ENCODE data around the gene ZNF431.

Gene ZNF431

DNA sequence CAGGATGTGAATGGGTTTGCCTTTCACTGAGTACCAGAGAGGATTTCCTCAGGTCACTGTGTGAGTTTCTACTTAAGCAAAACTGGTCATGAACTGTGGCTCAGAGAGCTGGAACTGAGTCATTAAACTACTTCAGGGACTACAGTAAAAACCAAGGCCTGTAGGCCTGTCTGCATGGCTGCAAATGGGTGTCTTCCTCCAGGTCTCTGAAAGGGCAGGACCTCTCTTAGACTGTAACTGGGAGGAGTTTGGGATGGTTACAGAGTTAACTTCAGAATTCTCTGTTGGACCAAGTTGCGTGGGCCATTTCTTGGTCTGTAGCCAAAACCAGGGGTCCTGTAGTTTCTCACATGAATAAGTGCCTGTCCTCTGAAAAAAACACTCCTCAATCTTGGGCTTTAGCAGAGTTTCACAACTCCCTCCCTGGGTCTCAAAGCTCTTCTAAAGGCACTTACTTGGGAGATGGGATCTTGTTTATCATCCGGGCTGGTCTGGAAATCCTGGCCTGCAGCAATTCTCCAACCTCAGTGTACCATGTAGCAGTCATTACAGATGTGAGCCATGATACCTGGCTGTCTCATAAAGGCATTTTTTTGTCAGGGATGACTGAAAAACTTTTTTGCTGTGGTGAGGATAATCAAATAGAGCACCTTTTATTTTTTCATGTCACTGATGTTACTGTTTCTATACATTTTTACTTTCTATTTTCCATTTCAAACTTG, 40.2 kb upstream of the ZNF431 start:
- no peak overlapping the region for H3K4ac ChIP-seq (ENCODE audit: low read depth, low read length)
- no peaks in the 10 kb centered on the region for H3K27me3 ChIP-seq (ENCODE audit: insufficient read depth, low read length)
- H3K27ac ChIP-seq (ENCODE audit: low read depth, low read length) = peak overlapping the region; percentile 97
- peak overlapping the region; percentile 37 for H4K91ac ChIP-seq (ENCODE audit: low read depth, low read length)
- peak overlapping the region; percentile 60 for H4K8ac ChIP-seq (ENCODE audit: low read depth, low read length)
- H3K23ac ChIP-seq (ENCODE audit: low read length) = no peak overlapping the region
- no peak overlapping the region for H3K14ac ChIP-seq (ENCODE audit: low read length)
- H3K9ac ChIP-seq (ENCODE audit: low read length) = no peak overlapping the region
- H3K79me1 ChIP-seq (ENCODE audit: low read length) = peaks cover 2% of the 10 kb centered on the region
- H3K4me1 ChIP-seq (ENCODE audit: control insufficient read depth in 1 of 2, insufficient read depth in 2 of 2, low read length in 2 of 2) = peaks cover 3 to 7% of the 10 kb centered on the region in 2 experiments
- H2AFZ ChIP-seq (ENCODE audit: insufficient read depth, low read length, poor library complexity) = no peak overlapping the region
- H2BK5ac ChIP-seq (ENCODE audit: low read depth, low read length, poor library complexity) = peak overlapping the region; percentile 73
- H3K18ac ChIP-seq (ENCODE audit: low read length) = no peak overlapping the region
- H3K36me3 ChIP-seq (ENCODE audit: control insufficient read depth in 1 of 2, insufficient read depth in 2 of 2, low read length in 2 of 2) = peaks cover 19 to 33% of the 10 kb centered on the region in 2 experiments
- H3K79me2 ChIP-seq (ENCODE audit: control insufficient read depth, insufficient read depth, low read length, poor library complexity) = peaks cover 2% of the 10 kb centered on the region
- H2AK5ac ChIP-seq (ENCODE audit: low read length) = no peak overlapping the region
- H4K12ac ChIP-seq (ENCODE audit: low read depth, low read length) = no peak overlapping the region
- no peak overlapping the region for H3K4me2 ChIP-seq (ENCODE audit: low read length)
- H2BK12ac ChIP-seq (ENCODE audit: low read length) = no peak overlapping the region
- H2BK120ac ChIP-seq (ENCODE audit: insufficient read depth, low read length, poor library complexity) = peak overlapping the region; percentile 80
- WGBS (ENCODE audit: extremely low coverage, insufficient coverage, insufficient read length) = no CpG with 5 or more reads among the region's 2 CpGs
- H3K9me3 ChIP-seq (ENCODE audit: insufficient read depth, low read depth, low read length) = no peaks in the 10 kb centered on the region
- DNase-seq = peak; percentile 61 to 63
- no peak overlapping the region for H3K4me3 ChIP-seq (ENCODE audit: low read depth, low read length)

GRCh38 chr19:21109116-21109515, 32.7 kb upstream of the ZNF431 start:
- H3K9me3 ChIP-seq (ENCODE audit: insufficient read depth, low read depth, low read length) = peaks cover 1% of the 10 kb centered on the region
- H2BK120ac ChIP-seq (ENCODE audit: insufficient read depth, low read length, poor library complexity) = no peak overlapping the region
- no peaks in the 10 kb centered on the region for H3K79me1 ChIP-seq (ENCODE audit: low read length)
- peaks cover 22 to 24% of the 10 kb centered on the region in 2 experiments for H3K36me3 ChIP-seq (ENCODE audit: control insufficient read depth in 1 of 2, insufficient read depth in 2 of 2, low read length in 2 of 2)
- H3K27ac ChIP-seq (ENCODE audit: low read depth, low read length) = no peak overlapping the region
- no peak overlapping the region for H4K8ac ChIP-seq (ENCODE audit: low read depth, low read length)
- H3K18ac ChIP-seq (ENCODE audit: low read length) = no peak overlapping the region
- no peak overlapping the region for H3K4ac ChIP-seq (ENCODE audit: low read depth, low read length)
- H4K12ac ChIP-seq (ENCODE audit: low read depth, low read length) = no peak overlapping the region
- no peak overlapping the region for H3K4me3 ChIP-seq (ENCODE audit: low read depth, low read length)
- no peaks in the 10 kb centered on the region for H3K4me1 ChIP-seq (ENCODE audit: control insufficient read depth in 1 of 2, insufficient read depth in 2 of 2, low read length in 2 of 2)
- H2BK5ac ChIP-seq (ENCODE audit: low read depth, low read length, poor library complexity) = no peak overlapping the region
- DNase-seq = no peak
- no peaks in the 10 kb centered on the region for H3K27me3 ChIP-seq (ENCODE audit: insufficient read depth, low read length)
- H3K9ac ChIP-seq (ENCODE audit: low read length) = no peak overlapping the region
- H3K4me2 ChIP-seq (ENCODE audit: low read length) = no peak overlapping the region
- no peak overlapping the region for H3K23ac ChIP-seq (ENCODE audit: low read length)
- no peak overlapping the region for H2AFZ ChIP-seq (ENCODE audit: insufficient read depth, low read length, poor library complexity)
- H2AK5ac ChIP-seq (ENCODE audit: low read length) = no peak overlapping the region
- no peak overlapping the region for H3K14ac ChIP-seq (ENCODE audit: low read length)
- H3K79me2 ChIP-seq (ENCODE audit: control insufficient read depth, insufficient read depth, low read length, poor library complexity) = no peaks in the 10 kb centered on the region
- no peak overlapping the region for H4K91ac ChIP-seq (ENCODE audit: low read depth, low read length)
- no peak overlapping the region for H2BK12ac ChIP-seq (ENCODE audit: low read length)

DNA sequence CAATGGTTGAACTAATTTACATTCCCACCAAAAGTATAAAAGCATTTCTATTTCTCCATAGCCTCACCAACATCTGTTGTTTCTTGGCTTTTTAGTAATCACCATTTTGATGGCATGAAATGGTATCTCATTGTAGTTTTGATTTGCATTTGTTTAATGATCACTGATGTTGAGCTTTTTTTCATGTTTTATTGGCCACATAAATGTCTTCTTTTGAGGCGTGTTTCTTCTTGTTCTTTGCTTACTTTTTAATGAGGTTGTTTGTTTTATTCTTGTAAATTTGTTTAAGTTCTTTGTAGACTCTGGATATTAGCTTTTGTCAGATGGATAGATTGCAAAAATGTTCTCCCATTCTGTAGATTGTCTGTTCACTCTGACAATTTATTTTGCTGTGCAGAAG, 31.7 kb upstream of the ZNF431 start:
- H3K4me1 ChIP-seq (ENCODE audit: control insufficient read depth in 1 of 2, insufficient read depth in 2 of 2, low read length in 2 of 2) = no peaks in the 10 kb centered on the region
- H3K4me3 ChIP-seq (ENCODE audit: low read depth, low read length) = no peak overlapping the region
- peaks cover 15 to 19% of the 10 kb centered on the region in 2 experiments for H3K36me3 ChIP-seq (ENCODE audit: control insufficient read depth in 1 of 2, insufficient read depth in 2 of 2, low read length in 2 of 2)
- H2AFZ ChIP-seq (ENCODE audit: insufficient read depth, low read length, poor library complexity) = no peak overlapping the region
- no peak overlapping the region for H3K14ac ChIP-seq (ENCODE audit: low read length)
- H2AK5ac ChIP-seq (ENCODE audit: low read length) = no peak overlapping the region
- no peak overlapping the region for H2BK12ac ChIP-seq (ENCODE audit: low read length)
- H3K79me2 ChIP-seq (ENCODE audit: control insufficient read depth, insufficient read depth, low read length, poor library complexity) = no peaks in the 10 kb centered on the region
- WGBS (ENCODE audit: extremely low coverage, insufficient coverage, insufficient read length) = no CpG with 5 or more reads among the region's 1 CpG
- no peak overlapping the region for H4K8ac ChIP-seq (ENCODE audit: low read depth, low read length)
- no peak overlapping the region for H3K27ac ChIP-seq (ENCODE audit: low read depth, low read length)
- H2BK120ac ChIP-seq (ENCODE audit: insufficient read depth, low read length, poor library complexity) = no peak overlapping the region
- no peaks in the 10 kb centered on the region for H3K27me3 ChIP-seq (ENCODE audit: insufficient read depth, low read length)
- H3K18ac ChIP-seq (ENCODE audit: low read length) = no peak overlapping the region
- no peak overlapping the region for H3K9ac ChIP-seq (ENCODE audit: low read length)
- no peak overlapping the region for H3K23ac ChIP-seq (ENCODE audit: low read length)
- no peak overlapping the region for H4K12ac ChIP-seq (ENCODE audit: low read depth, low read length)
- H3K4ac ChIP-seq (ENCODE audit: low read depth, low read length) = no peak overlapping the region
- H3K79me1 ChIP-seq (ENCODE audit: low read length) = no peaks in the 10 kb centered on the region
- H3K9me3 ChIP-seq (ENCODE audit: insufficient read depth, low read depth, low read length) = peaks cover 1% of the 10 kb centered on the region
- no peak overlapping the region for H4K91ac ChIP-seq (ENCODE audit: low read depth, low read length)
- H2BK5ac ChIP-seq (ENCODE audit: low read depth, low read length, poor library complexity) = no peak overlapping the region
- DNase-seq = no peak
- no peak overlapping the region for H3K4me2 ChIP-seq (ENCODE audit: low read length)

GRCh38 chr19:21115430-21115829, 26.4 kb upstream of the ZNF431 start:
- no peak overlapping the region for H3K23ac ChIP-seq (ENCODE audit: low read length)
- peaks cover 10% of the 10 kb centered on the region in 2 experiments for H3K36me3 ChIP-seq (ENCODE audit: control insufficient read depth in 1 of 2, insufficient read depth in 2 of 2, low read length in 2 of 2)
- no peak overlapping the region for H3K18ac ChIP-seq (ENCODE audit: low read length)
- H2AFZ ChIP-seq (ENCODE audit: insufficient read depth, low read length, poor library complexity) = no peak overlapping the region
- H3K4me1 ChIP-seq (ENCODE audit: control insufficient read depth in 1 of 2, insufficient read depth in 2 of 2, low read length in 2 of 2) = no peaks in the 10 kb centered on the region
- H2BK5ac ChIP-seq (ENCODE audit: low read depth, low read length, poor library complexity) = no peak overlapping the region
- H4K8ac ChIP-seq (ENCODE audit: low read depth, low read length) = no peak overlapping the region
- H3K79me2 ChIP-seq (ENCODE audit: control insufficient read depth, insufficient read depth, low read length, poor library complexity) = no peaks in the 10 kb centered on the region
- H2BK12ac ChIP-seq (ENCODE audit: low read length) = no peak overlapping the region
- H2BK120ac ChIP-seq (ENCODE audit: insufficient read depth, low read length, poor library complexity) = no peak overlapping the region
- H3K27ac ChIP-seq (ENCODE audit: low read depth, low read length) = no peak overlapping the region
- no peak overlapping the region for H3K4me3 ChIP-seq (ENCODE audit: low read depth, low read length)
- no peak overlapping the region for H3K4me2 ChIP-seq (ENCODE audit: low read length)
- no peak overlapping the region for H4K12ac ChIP-seq (ENCODE audit: low read depth, low read length)
- H2AK5ac ChIP-seq (ENCODE audit: low read length) = no peak overlapping the region
- H3K14ac ChIP-seq (ENCODE audit: low read length) = no peak overlapping the region
- no peak overlapping the region for H3K4ac ChIP-seq (ENCODE audit: low read depth, low read length)
- no peak for DNase-seq
- peaks cover 1% of the 10 kb centered on the region for H3K9me3 ChIP-seq (ENCODE audit: insufficient read depth, low read depth, low read length)
- no peak overlapping the region for H4K91ac ChIP-seq (ENCODE audit: low read depth, low read length)
- no peaks in the 10 kb centered on the region for H3K79me1 ChIP-seq (ENCODE audit: low read length)
- H3K27me3 ChIP-seq (ENCODE audit: insufficient read depth, low read length) = no peaks in the 10 kb centered on the region
- H3K9ac ChIP-seq (ENCODE audit: low read length) = no peak overlapping the region
